ENCODE results near the gene CHTF18. TPM values are rescaled to one million over a fixed set of nuclear protein-coding genes. Genes with fewer than 3 reads are reported as not detected.

The CHTF18 gene
- total RNA-seq, 2 donors from 2014 or later = 7.5 to 14.5 TPM

GRCh38 chr16:814974-815373 is 26.6 kb downstream of the CHTF18 start:
- intact Hi-C loops (cut with DNase I) = loop anchor here (5.0 to 10.0 kb wide), 2 partner anchors 237 to 280 kb away; partner anchors contain the start of gene C1QTNF8
- TF ChIP-seq CTCF (IDR thresholded peaks at IDR 0.05) (no peak), POLR2A (IDR thresholded peaks at IDR 0.05) (no peak)
- 56 to 58% methylated on average over 9 of the region's 9 CpGs for WGBS, 2 donors
- Histone ChIP-seq H3K27me3 (peaks cover 0 to 22% of the 10 kb centered on the region in 2 donors), H3K27ac (no peak overlapping the region), H3K9me3 (no peaks in the 10 kb centered on the region), H3K4me1 (peaks cover 7% of the 10 kb centered on the region), H3K4me3 (no peak overlapping the region), H3K36me3 (replicated peaks in 1 of 2; ENCODE audit: insufficient read depth in 1 of 2, low read depth in 2 of 2) (no peaks in the 10 kb centered on the region)
- ATAC-seq = no peak
- DNase-seq = no peak

- Histone ChIP-seq H3K4me3 (no peak overlapping the region), H3K9me3 (no peaks in the 10 kb centered on the region), H3K36me3 (replicated peaks in 1 of 2; ENCODE audit: insufficient read depth in 1 of 2, low read depth in 2 of 2) (no peaks in the 10 kb centered on the region), H3K27ac (no peak overlapping the region), H3K27me3 (peaks cover 0 to 22% of the 10 kb centered on the region in 2 donors), H3K4me1 (peaks cover 7% of the 10 kb centered on the region)
- intact Hi-C loops (cut with DNase I) = loop anchor here (5.0 to 10.0 kb wide), 2 partner anchors 236 to 279 kb away; partner anchors contain the start of gene C1QTNF8
- no peak for DNase-seq
- TF ChIP-seq POLR2A (IDR thresholded peaks at IDR 0.05) = no peak
- TF ChIP-seq CTCF (IDR thresholded peaks at IDR 0.05) = no peak
- no peak for ATAC-seq
- 72 to 86% methylated on average over 11 to 15 of the region's 15 CpGs for WGBS, 2 donors
Observed at GRCh38 chr16:815861-816260, 27.4 kb downstream of the CHTF18 start.

- H3K4me1 ChIP-seq = peaks cover 7% of the 10 kb centered on the region
- intact Hi-C loops (cut with DNase I) = loop anchor here (5.0 to 10.0 kb wide), 2 partner anchors 235 to 278 kb away; partner anchors contain the start of gene C1QTNF8
- DNase-seq (no peak), ATAC-seq (no peak)
- no peak overlapping the region for H3K4me3 ChIP-seq
- no peak for TF ChIP-seq POLR2A (IDR thresholded peaks at IDR 0.05)
- TF ChIP-seq CTCF (IDR thresholded peaks at IDR 0.05) = no peak
- 49 to 61% methylated on average over 58 to 66 of the region's 71 CpGs for WGBS, 2 donors
- no peak overlapping the region for H3K27ac ChIP-seq
- H3K9me3 ChIP-seq = no peaks in the 10 kb centered on the region
- peaks cover 0 to 22% of the 10 kb centered on the region in 2 donors for H3K27me3 ChIP-seq
- no peaks in the 10 kb centered on the region for H3K36me3 ChIP-seq (replicated peaks in 1 of 2; ENCODE audit: insufficient read depth in 1 of 2, low read depth in 2 of 2)
Observed at GRCh38 chr16:817001-817906, 28.8 kb downstream of the CHTF18 start.

GRCh38 chr16:818132-818531 is 29.7 kb downstream of the CHTF18 start:
- TF ChIP-seq CTCF (IDR thresholded peaks at IDR 0.05) (no peak), POLR2A (IDR thresholded peaks at IDR 0.05) (no peak)
- intact Hi-C loops (cut with DNase I) = loop anchor here (5.0 to 10.0 kb wide), 2 partner anchors 234 to 277 kb away; partner anchors contain the start of gene C1QTNF8
- ATAC-seq = no peak
- Histone ChIP-seq H3K36me3 (replicated peaks in 1 of 2; ENCODE audit: insufficient read depth in 1 of 2, low read depth in 2 of 2) (no peaks in the 10 kb centered on the region), H3K27me3 (peaks cover 0 to 19% of the 10 kb centered on the region in 2 donors), H3K9me3 (no peaks in the 10 kb centered on the region), H3K4me3 (no peak overlapping the region), H3K4me1 (peaks cover 6% of the 10 kb centered on the region), H3K27ac (no peak overlapping the region)
- no peak for DNase-seq
- WGBS, 2 donors = 71 to 75% methylated on average over 7 to 8 of the region's 8 CpGs

Data from body of pancreas (tissue), 4 donors.